VCaP (cell line): Measurements from ENCODE around the gene PLXNC1.

Experiments used
- H3K27ac ChIP-seq: fragments of 450-650 bp; 2 replicates; pipeline ENCODE4 v1.5.1; 2017
- TF ChIP-seq, protein P1 (sequence below): fragments of 450-650 bp; conservative IDR thresholded peaks from 2 replicates; pipeline ENCODE4 v1.5.1; 2017; ENCODE audit warnings: mild to moderate bottlenecking, moderate library complexity

Gene PLXNC1

DNA sequence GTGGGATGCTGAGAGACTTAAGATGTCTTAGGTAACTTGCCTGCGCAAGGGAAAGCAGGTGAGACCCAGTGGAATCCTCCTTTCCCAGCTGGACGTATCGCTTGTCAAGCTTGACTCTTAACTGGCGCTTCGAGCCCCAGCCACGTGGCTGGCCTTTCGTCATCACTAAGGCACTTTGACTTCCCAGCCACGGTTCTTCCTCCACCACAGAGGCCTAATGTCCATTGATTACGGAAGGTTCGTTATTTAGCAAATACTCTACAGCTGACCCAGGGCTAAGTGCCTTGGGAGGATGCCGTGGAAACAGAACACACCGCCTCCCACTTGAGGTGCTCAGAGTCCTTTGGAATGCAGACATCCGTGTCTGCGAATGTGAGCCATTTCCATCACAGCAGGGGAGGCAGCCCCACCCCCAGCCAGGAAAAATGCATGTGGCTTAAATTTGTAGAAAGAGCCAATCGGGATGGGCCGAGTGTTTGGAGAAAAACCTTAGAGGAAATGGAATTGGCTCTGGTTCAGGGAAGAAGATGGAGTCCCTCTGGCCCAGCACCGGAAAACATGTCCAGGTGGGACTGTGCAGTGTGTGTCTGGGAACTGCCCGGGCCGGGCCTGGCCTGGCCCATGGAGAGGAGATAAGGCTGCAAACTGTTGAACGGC, 115.7 kb downstream of the PLXNC1 start:
- no peak overlapping the region for H3K27ac ChIP-seq
- TF ChIP-seq, protein P1, sequence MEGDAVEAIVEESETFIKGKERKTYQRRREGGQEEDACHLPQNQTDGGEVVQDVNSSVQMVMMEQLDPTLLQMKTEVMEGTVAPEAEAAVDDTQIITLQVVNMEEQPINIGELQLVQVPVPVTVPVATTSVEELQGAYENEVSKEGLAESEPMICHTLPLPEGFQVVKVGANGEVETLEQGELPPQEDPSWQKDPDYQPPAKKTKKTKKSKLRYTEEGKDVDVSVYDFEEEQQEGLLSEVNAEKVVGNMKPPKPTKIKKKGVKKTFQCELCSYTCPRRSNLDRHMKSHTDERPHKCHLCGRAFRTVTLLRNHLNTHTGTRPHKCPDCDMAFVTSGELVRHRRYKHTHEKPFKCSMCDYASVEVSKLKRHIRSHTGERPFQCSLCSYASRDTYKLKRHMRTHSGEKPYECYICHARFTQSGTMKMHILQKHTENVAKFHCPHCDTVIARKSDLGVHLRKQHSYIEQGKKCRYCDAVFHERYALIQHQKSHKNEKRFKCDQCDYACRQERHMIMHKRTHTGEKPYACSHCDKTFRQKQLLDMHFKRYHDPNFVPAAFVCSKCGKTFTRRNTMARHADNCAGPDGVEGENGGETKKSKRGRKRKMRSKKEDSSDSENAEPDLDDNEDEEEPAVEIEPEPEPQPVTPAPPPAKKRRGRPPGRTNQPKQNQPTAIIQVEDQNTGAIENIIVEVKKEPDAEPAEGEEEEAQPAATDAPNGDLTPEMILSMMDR, result no peak

DNA sequence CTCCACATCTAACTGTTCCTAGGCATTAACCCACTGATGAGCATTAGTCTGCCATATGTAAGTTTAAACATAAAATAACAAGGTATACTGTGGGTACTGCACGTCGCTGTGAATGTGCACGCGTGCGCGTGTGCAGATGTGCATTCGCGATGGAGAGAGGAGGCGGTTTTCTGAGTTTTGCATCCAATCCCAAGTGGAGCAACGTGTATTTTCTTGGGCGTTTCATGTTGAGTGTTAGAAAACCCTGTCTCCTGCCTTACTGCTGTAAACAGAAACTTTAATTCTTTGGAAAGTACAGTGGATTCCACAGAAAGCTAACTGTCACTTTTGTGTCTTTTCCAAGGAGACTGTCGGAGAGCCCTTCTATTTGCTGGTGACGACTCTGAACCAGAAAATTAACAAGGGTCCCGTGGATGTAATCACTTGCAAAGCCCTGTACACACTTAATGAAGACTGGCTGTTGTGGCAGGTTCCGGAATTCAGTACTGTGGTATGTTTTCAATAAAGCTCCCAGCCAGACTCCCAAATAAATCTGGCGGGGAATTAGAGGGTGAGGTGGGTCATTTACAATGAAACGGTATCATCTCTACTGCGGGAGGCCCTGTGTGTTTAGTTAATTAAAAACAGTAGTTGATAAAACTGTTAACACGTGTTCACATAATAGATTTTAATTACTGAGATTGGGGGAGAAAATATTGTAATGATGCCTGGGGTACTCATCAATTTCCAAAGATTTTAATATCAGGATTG, 116.5 kb downstream of the PLXNC1 start:
- no peak overlapping the region for H3K27ac ChIP-seq
- TF ChIP-seq, protein P1, result no peak

DNA sequence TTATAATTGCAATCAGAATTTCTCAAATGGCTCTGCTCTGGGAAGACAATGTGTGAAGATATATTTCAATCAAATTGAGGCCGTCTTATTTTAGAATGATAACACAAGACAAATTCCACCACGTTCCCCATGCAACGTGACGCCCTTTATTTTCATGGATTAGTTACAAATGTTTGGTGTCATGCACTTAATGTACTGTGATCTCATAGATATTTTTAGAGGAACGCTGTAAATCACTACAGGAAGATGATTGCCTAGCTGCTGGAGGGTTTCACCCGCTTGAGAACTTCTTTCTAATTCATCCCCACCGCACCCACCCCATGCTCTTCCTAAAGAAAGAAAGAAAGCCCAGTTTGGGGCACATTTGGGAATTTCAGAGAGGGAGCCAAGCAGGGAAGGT, 117.2 kb downstream of the PLXNC1 start:
- TF ChIP-seq, protein P1, result no peak
- no peak overlapping the region for H3K27ac ChIP-seq

DNA sequence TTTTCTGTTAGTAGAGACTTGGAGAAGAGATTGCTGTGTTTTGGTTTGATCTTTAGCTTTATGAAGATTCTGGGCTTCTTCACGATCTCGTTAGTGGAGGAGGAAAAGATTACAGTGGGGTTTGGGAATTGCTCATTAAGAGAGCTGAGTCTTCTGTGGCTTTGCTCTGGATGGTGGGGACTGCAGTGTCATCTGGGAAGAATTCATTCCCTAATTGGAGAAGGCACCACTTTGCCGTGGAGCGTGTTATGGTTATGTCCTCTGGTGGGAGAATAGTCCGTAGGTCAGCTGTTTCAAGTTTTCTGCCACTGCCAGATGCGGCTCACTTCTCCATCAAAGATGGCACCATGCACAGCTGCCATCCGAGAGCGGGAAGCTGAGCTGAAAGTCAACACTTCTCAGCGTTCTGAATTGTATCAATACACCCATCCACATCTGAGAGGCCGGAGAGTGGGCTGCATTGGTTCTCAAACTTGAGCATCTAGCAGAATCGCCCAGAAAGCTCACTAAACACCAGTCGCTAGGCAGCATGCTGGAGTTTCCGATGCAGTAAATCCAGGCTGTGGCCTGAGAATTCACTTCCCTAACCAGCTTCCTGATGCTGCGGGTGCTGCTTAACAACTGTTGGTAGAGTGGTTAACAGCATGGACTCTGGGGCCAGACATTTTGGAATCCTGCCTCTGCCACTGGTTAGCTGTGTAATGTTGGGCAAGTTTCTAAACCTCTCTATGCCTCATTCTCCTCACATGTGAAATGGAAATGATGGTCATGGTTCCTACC, 117.8 kb downstream of the PLXNC1 start:
- TF ChIP-seq, protein P1, result no peak
- no peak overlapping the region for H3K27ac ChIP-seq

DNA sequence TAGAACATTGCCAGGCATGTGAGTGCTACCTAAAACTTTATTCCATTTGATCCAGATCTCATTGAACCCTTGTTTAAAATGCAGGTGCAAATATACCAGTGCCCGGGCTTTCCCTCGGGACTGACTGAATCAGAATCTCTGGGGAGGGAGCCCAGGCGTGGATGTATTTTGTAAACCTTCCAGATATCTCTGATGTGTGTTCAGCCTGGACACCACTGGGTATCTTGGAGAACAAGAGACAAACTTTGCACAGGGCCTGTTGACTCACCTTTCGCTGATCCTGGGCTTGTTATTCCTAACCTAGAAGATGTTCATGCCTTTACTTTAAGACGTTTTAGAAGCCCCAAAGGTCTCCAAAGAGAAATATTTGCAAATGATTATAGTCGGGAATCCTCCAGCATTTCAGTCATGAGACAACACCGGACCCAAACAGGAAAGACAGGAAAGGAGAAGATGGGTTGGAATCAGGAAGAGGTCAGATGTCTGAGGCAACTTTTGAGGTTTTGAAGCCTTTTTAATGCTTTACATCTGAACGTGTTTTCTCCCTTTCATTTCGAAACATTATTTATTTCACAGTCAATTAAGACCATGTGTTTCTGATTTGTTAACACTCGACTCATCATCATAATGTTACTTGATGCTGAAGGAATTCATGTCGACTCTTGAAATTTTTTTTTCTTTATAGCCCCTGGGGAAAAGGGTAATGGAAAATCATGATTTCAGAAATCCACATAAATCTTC, 118.6 kb downstream of the PLXNC1 start:
- no peak overlapping the region for H3K27ac ChIP-seq

DNA sequence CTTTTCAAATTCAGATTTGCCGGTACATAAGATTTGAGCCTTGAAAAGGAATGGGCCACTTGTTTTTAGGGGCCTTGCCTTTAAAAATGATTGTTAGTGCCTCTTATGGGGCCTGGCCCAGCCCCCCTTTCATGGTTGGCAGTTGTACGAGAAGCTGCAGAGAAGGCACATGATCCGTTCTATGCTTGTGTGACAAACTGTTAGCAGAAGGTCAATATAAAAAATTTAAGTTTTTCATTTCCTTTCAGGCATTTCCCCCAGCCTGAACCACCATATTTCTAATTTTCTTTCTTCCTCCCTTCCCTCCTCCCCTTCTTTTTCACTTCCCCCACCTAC, 119.1 kb downstream of the PLXNC1 start:
- no peak overlapping the region for H3K27ac ChIP-seq
- TF ChIP-seq, protein P1, result no peak

More for the DNA sequence above, 118.6 kb downstream of the PLXNC1 start:
- TF ChIP-seq, protein P1, result no peak
